HepG2 (cell line): ENCODE data around the gene GPX7. TPM values are rescaled to one million over a fixed set of nuclear protein-coding genes. Genes with fewer than 3 reads are reported as not detected.
A peak's percentile ranks its signal among the peaks of the same experiment; 100 is the strongest.

ENCODE experiments used
- ATAC-seq: fragments of 200-7000 bp; cut with Tn5 transposase; 3 replicates; pipeline ENCODE4 v1.9.1; 2020; ENCODE audit warnings: mild to moderate bottlenecking, moderate library complexity
- BruUV-seq: library from RNA; stranded (reverse); fragments of 400-500 nt; replicated peaks from 2 replicates; lab custom pipeline; 2021; lab: Mats Ljungman, UMichigan
- CTCF ChIA-PET: fragments of 300-600 bp; formaldehyde crosslinking; extraction: SDS; loops from one replicate; lab custom pipeline; 2021; ENCODE audit warnings: low total read pairs, inconsistent platforms, low intra/inter-chr PET ratio; lab: Yijun Ruan, JAX
- POLR2A ChIA-PET: fragments of 350-600 bp; sonication (Branson Sonifier 250); formaldehyde crosslinking; loops from one replicate; lab custom pipeline; 2020; ENCODE audit warnings: antibody characterized with exemption, inconsistent platforms; lab: Yijun Ruan, JAX
- DNase-seq: peaks from one replicate; pipeline ENCODE4 v3.0.0-alpha.2; 2015; ENCODE audit warnings: low spot score
- FAIRE-seq: peaks from 3 replicates; lab custom pipeline; 2011; peaks lifted over from hg19 to GRCh38; lab: Jason Lieb, UNC
- H2AFZ ChIP-seq: one replicate; pipeline ENCODE4 v1.6.1; 2011; ENCODE audit warnings: low read length, inconsistent platforms
- H3K27ac ChIP-seq: fragments of 300-600 bp; 3 replicates; pipeline ENCODE4 v1.8.0; 2011; ENCODE audit warnings: mixed run types, mild to moderate bottlenecking, mixed read lengths, low read length, inconsistent platforms; ENCODE audit not compliant: insufficient read depth; ENCODE audit errors: extremely low read length
- H3K27me3 ChIP-seq, 2 experiments: fragments of 200-600 bp in 1 of 2; 2 replicates in 1 of 2; 3 replicates in 1 of 2; pipeline versions ENCODE4 v1.6.0 to v1.8.0; 2011; ENCODE audit warnings: low read length in 2 of 2, mild to moderate bottlenecking in 2 of 2, moderate library complexity in 2 of 2, inconsistent platforms in 1 of 2; ENCODE audit not compliant: insufficient read depth in 2 of 2, control insufficient read depth in 1 of 2
- H3K36me3 ChIP-seq, 2 experiments: fragments of 200-600 bp in 1 of 2; replicated peaks in 1 of 2; 2 replicates in 1 of 2; 3 replicates in 1 of 2; pipeline versions ENCODE4 v1.5.1 to v1.8.0; 2011; ENCODE audit warnings: low read length in 2 of 2, inconsistent platforms in 1 of 2; ENCODE audit not compliant: insufficient read depth in 2 of 2, control insufficient read depth in 1 of 2
- H3K4me1 ChIP-seq: 2 replicates; pipeline ENCODE4 v1.5.1; 2012; ENCODE audit warnings: low read length, inconsistent platforms; ENCODE audit not compliant: insufficient read depth
- H3K4me2 ChIP-seq: 2 replicates; pipeline ENCODE4 v1.6.0; 2011; ENCODE audit warnings: low read depth, low read length, inconsistent platforms
- H3K4me3 ChIP-seq, 3 experiments: fragments of 200-600 bp in 1 of 3; sonication (generic), shearing (Covaris generic) in 1 of 3; replicated peaks in 1 of 3; 2 replicates each; pipeline ENCODE4 v1.5.1; 2011 to 2016; ENCODE audit warnings: low read length in 3 of 3, inconsistent platforms in 2 of 3, low read depth in 2 of 3, mild to moderate bottlenecking in 2 of 3, control low read depth in 1 of 3, mixed read lengths in 1 of 3; ENCODE audit not compliant: insufficient read depth in 1 of 3
- H3K79me2 ChIP-seq: one replicate; pipeline ENCODE4 v1.6.1; 2011; ENCODE audit warnings: low read length, inconsistent platforms; ENCODE audit not compliant: insufficient read depth
- H3K9ac ChIP-seq: 2 replicates; pipeline ENCODE4 v1.6.0; 2011; ENCODE audit warnings: mild to moderate bottlenecking, low read depth, low read length, inconsistent platforms; ENCODE audit not compliant: insufficient read depth
- H3K9me3 ChIP-seq: 2 replicates; pipeline ENCODE4 v1.5.1; 2012; ENCODE audit warnings: mild to moderate bottlenecking, low read length
- H4K20me1 ChIP-seq: 2 replicates; pipeline ENCODE4 v1.6.0; 2011; ENCODE audit warnings: inconsistent platforms, mild to moderate bottlenecking, low read length, moderate library complexity; ENCODE audit not compliant: insufficient read depth
- ADNP ChIP-seq: sonication (generic); formaldehyde crosslinking; IDR thresholded peaks from 2 replicates; pipeline ENCODE4 v1.4.0; 2020; ENCODE audit warnings: missing genetic modification reagents
- ATM ChIP-seq: fragments of 450-650 bp; IDR thresholded peaks from 2 replicates; pipeline ENCODE4 v1.7.1; 2017; ENCODE audit warnings: mild to moderate bottlenecking, borderline replicate concordance
- BRD4 ChIP-seq: sonication (generic); formaldehyde crosslinking; IDR thresholded peaks from 2 replicates; pipeline ENCODE4 v1.4.0; 2020; ENCODE audit warnings: missing genetic modification reagents
- CEBPB ChIP-seq: IDR thresholded peaks from 2 replicates; pipeline ENCODE4 v1.6.1; 2011; ENCODE audit warnings: low read depth, low read length, improper control_type of control experiment, borderline replicate concordance
- CENPX ChIP-seq: sonication (generic); formaldehyde crosslinking; IDR thresholded peaks from 2 replicates; pipeline ENCODE4 v1.9.0; 2021; ENCODE audit warnings: mild to moderate bottlenecking, missing genetic modification reagents, moderate library complexity
- MEIS2 ChIP-seq: sonication (generic); formaldehyde crosslinking; IDR thresholded peaks from 2 replicates; pipeline ENCODE4 v1.9.0; 2021; ENCODE audit warnings: mild to moderate bottlenecking, missing genetic modification reagents
- NAIF1 ChIP-seq: sonication (generic); formaldehyde crosslinking; IDR thresholded peaks from 2 replicates; pipeline ENCODE4 v1.5.0; 2020; ENCODE audit warnings: mild to moderate bottlenecking, missing genetic modification reagents, borderline replicate concordance
- SAP130 ChIP-seq: IDR thresholded peaks from 2 replicates; pipeline ENCODE4 v1.6.1; 2016; ENCODE audit warnings: low read depth
- TBL1XR1 ChIP-seq: fragments of 150-350 bp; IDR thresholded peaks from 2 replicates; pipeline ENCODE4 v1.6.1; 2014; ENCODE audit warnings: borderline replicate concordance, low read length; ENCODE audit not compliant: partially characterized antibody
- TEAD3 ChIP-seq: optimal IDR thresholded peaks from 2 replicates; pipeline ENCODE3; 2016; ENCODE audit warnings: borderline replicate concordance
- ZBTB42 ChIP-seq: sonication (generic); formaldehyde crosslinking; IDR thresholded peaks from 2 replicates; pipeline ENCODE4 v1.5.0; 2020; ENCODE audit warnings: mild to moderate bottlenecking, missing genetic modification reagents
- ZIK1 ChIP-seq: sonication (generic); formaldehyde crosslinking; IDR thresholded peaks from 2 replicates; pipeline ENCODE4 v1.5.0; 2020; ENCODE audit warnings: mild to moderate bottlenecking, low read depth, missing genetic modification reagents, borderline replicate concordance
- ZNF138 ChIP-seq: sonication (generic); formaldehyde crosslinking; IDR thresholded peaks from 2 replicates; pipeline ENCODE4 v1.5.0; 2020; ENCODE audit warnings: mild to moderate bottlenecking, low read depth, missing genetic modification reagents
- ZNF17 ChIP-seq: sonication (generic); formaldehyde crosslinking; IDR thresholded peaks from 2 replicates; pipeline ENCODE4 v1.5.0; 2020; ENCODE audit warnings: mild to moderate bottlenecking, missing genetic modification reagents
- ZNF30 ChIP-seq: sonication (generic); formaldehyde crosslinking; IDR thresholded peaks from 2 replicates; pipeline ENCODE4 v1.5.0; 2020; ENCODE audit warnings: mild to moderate bottlenecking, missing genetic modification reagents
- ZNF772 ChIP-seq: sonication (generic); formaldehyde crosslinking; IDR thresholded peaks from 2 replicates; pipeline ENCODE4 v1.5.0; 2020; ENCODE audit warnings: mild to moderate bottlenecking, missing genetic modification reagents
- ZSCAN21 ChIP-seq: sonication (generic); formaldehyde crosslinking; IDR thresholded peaks from 2 replicates; pipeline ENCODE4 v1.8.0; 2022; ENCODE audit warnings: mild to moderate bottlenecking, missing genetic modification reagents, moderate library complexity, borderline replicate concordance
- ZSCAN31 ChIP-seq: sonication (generic); formaldehyde crosslinking; IDR thresholded peaks from 2 replicates; pipeline ENCODE4 v1.5.0; 2020; ENCODE audit warnings: low read depth, mild to moderate bottlenecking, missing genetic modification reagents
- WGBS: methylation state at CpG from one replicate; pipeline ENCODE4 v1.1.6; 2017; ENCODE audit warnings: low lambda C conversion rate; 5-methylcytosine and 5-hydroxymethylcytosine counted together
- in situ Hi-C: cut with HindIII; loops from 2 replicates; pipeline ENCODE4 v1.10.0; 2017; ENCODE audit warnings: low pct_unique_long_range_greater_than_20kb; ENCODE audit not compliant: extremely low pct_ligation_motif_present
- intact Hi-C: fragments of 100-400 bp; cut with micrococcal nuclease; formaldehyde crosslinking; loops from one replicate; pipeline ENCODE4 v1.10.0; 2022; ENCODE audit not compliant: unreplicated experiment
- polyA plus RNA-seq, 8 experiments: library from polyadenylated mRNA; depleted of rRNA in 3 of 8; stranded (reverse) in 7 of 8; unstranded in 1 of 8; fragments of >200 nt; fragmentation: Illumina TruSeq in 4 of 8; extraction: Trizol in 4 of 8; gene quantifications; 2 replicates each; pipeline versions ENCODE4 v1.2.1 to v1.2.3, GENCODE V29; 2011 to 2016; ENCODE audit warnings: low read depth in 4 of 8, missing spikeins in 1 of 8, mixed read lengths in 1 of 8; ENCODE audit not compliant: insufficient read depth in 1 of 8
- total RNA-seq, 5 experiments: library from RNA; depleted of rRNA; stranded (reverse); fragments of >200 nt; fragmentation: Illumina TruSeq; extraction: Trizol; gene quantifications; 2 replicates each; pipeline ENCODE4 v1.2.3, GENCODE V29; 2016; ENCODE audit warnings: low read depth in 1 of 5

GPX7 gene
- total and polyA plus RNA-seq, 2 of the 13 experiments (the other 11 are each of a cell fraction or from before 2014, with no cell fraction given), result 14.1 to 16.2 TPM

GRCh38 chr1:52593495-52593894 lies 8.7 kb upstream of the GPX7 start:
- H3K36me3 ChIP-seq, result no peaks in the 10 kb centered on the region
- FAIRE-seq (no peak), ATAC-seq (no peak), DNase-seq (no peak)
- peaks cover 14% of the 10 kb centered on the region; the same call in 1 of the 2 replicates for H3K4me1 ChIP-seq
- CTCF ChIA-PET, result no interaction called here
- H3K9ac ChIP-seq, result no peak overlapping the region
- in situ Hi-C loops (no loop called here), intact Hi-C loops (no loop called here)
- 69% methylated on average over 1 of the region's 1 CpG for WGBS
- no peaks in the 10 kb centered on the region for H3K79me2 ChIP-seq
- H2AFZ ChIP-seq, result no peak overlapping the region
- H3K27me3 ChIP-seq, result no peaks in the 10 kb centered on the region; a peak in 1 of 5 replicates
- H4K20me1 ChIP-seq, result no peaks in the 10 kb centered on the region
- BruUV-seq, result no TSS peak
- TF ChIP-seq CEBPB (peak; percentile 55; the same call in 1 of the 2 replicates), TBL1XR1 (no peak)
- TF ChIP-seq, all 625 proteins: peak for 1
- no peaks in the 10 kb centered on the region for H3K9me3 ChIP-seq
- POLR2A ChIA-PET, result no interaction called here
- no peak overlapping the region for H3K4me2 ChIP-seq
- no peak overlapping the region for H3K27ac ChIP-seq
- H3K4me3 ChIP-seq, result no peak overlapping the region

- no TSS peak for BruUV-seq
- 33% methylated on average over 3 of the region's 3 CpGs for WGBS
- Histone ChIP-seq H3K36me3 (no peaks in the 10 kb centered on the region), H3K9ac (no peak overlapping the region), H3K27ac (no peak overlapping the region), H4K20me1 (no peaks in the 10 kb centered on the region), H3K9me3 (no peaks in the 10 kb centered on the region), H2AFZ (peak overlapping the region; percentile 42), H3K27me3 (no peaks in the 10 kb centered on the region; a peak in 1 of 5 replicates), H3K4me2 (no peak overlapping the region), H3K79me2 (no peaks in the 10 kb centered on the region), H3K4me1 (peaks cover 14% of the 10 kb centered on the region; the same call in 1 of the 2 replicates)
- intact Hi-C loops (no loop called here), in situ Hi-C loops (no loop called here)
- FAIRE-seq (no peak), DNase-seq (no peak)
- CTCF ChIA-PET, result no interaction called here
- POLR2A ChIA-PET, result no interaction called here
- TF ChIP-seq BRD4 (CRISPR knock-in tag) (no peak), SAP130 (no peak), ZBTB42 (CRISPR knock-in tag) (no peak), ZNF772 (CRISPR knock-in tag) (no peak), ZIK1 (CRISPR knock-in tag) (no peak), ZSCAN31 (no peak), TEAD3 (CRISPR knock-in tag) (no peak), NAIF1 (CRISPR knock-in tag) (no peak), MEIS2 (CRISPR knock-in tag) (no peak), ZSCAN21 (CRISPR knock-in tag) (no peak), ZNF17 (CRISPR knock-in tag) (no peak), CENPX (no peak), ZNF30 (CRISPR knock-in tag) (no peak), ZNF138 (CRISPR knock-in tag) (no peak), ATM (no peak), ADNP (CRISPR knock-in tag) (no peak)
- TF ChIP-seq, all 625 proteins: peak for 0
- ATAC-seq, result no peak
- no peak overlapping the region for H3K4me3 ChIP-seq
Observed at GRCh38 chr1:52595061-52595460, 7.1 kb upstream of the GPX7 start.
